HFFc6 (cell line): ENCODE data around the gene THSD4. TPM values are rescaled to one million over a fixed set of nuclear protein-coding genes. Genes with fewer than 3 reads are reported as not detected.

Source experiments
- DNase-seq: peaks from one replicate; pipeline ENCODE4 v3.0.0-alpha.2; 2018
- H3K27ac Mint-ChIP-seq: 2 replicates; pipeline ENCODE4 v1.8.0; 2020; ENCODE audit warnings: mild to moderate bottlenecking, mixed read lengths
- H3K27me3 Mint-ChIP-seq: 2 replicates; pipeline ENCODE4 v1.8.0; 2021; ENCODE audit warnings: mild to moderate bottlenecking, moderate library complexity, mixed read lengths; ENCODE audit not compliant: insufficient read depth
- H3K36me3 Mint-ChIP-seq: 2 replicates; pipeline ENCODE4 v1.8.0; 2021; ENCODE audit warnings: low read depth, mixed read lengths
- H3K4me1 Mint-ChIP-seq: 2 replicates; pipeline ENCODE4 v1.8.0; 2020; ENCODE audit warnings: low read depth, mixed read lengths
- H3K4me3 Mint-ChIP-seq: 2 replicates; pipeline ENCODE4 v1.8.0; 2020; ENCODE audit warnings: mild to moderate bottlenecking, moderate library complexity, mixed read lengths
- H3K9me3 Mint-ChIP-seq: 2 replicates; pipeline ENCODE4 v1.8.0; 2020; ENCODE audit warnings: mild to moderate bottlenecking, mixed read lengths
- total RNA-seq, 6 experiments: library from RNA; stranded (reverse); fragmentation: NEBNext Ultra II Directional; extraction: Animal tissue kit (Norgen Biotek cat#: 25700); gene quantifications; 2 replicates in 1 of 6; 3 replicates in 5 of 6; pipeline ENCODE4 v1.2.3, GENCODE V29; 2021
- TF ChIP-seq, protein P1 (sequence below): fragments of 200-600 bp; sonication (generic); IDR thresholded peaks from 2 replicates; pipeline ENCODE4 v1.5.0; 2021; ENCODE audit warnings: antibody characterized with exemption, mild to moderate bottlenecking

THSD4 gene
- total RNA-seq, 6 experiments from 2014 or later = 32.7 to 39.1 (median 36.4) TPM

DNA sequence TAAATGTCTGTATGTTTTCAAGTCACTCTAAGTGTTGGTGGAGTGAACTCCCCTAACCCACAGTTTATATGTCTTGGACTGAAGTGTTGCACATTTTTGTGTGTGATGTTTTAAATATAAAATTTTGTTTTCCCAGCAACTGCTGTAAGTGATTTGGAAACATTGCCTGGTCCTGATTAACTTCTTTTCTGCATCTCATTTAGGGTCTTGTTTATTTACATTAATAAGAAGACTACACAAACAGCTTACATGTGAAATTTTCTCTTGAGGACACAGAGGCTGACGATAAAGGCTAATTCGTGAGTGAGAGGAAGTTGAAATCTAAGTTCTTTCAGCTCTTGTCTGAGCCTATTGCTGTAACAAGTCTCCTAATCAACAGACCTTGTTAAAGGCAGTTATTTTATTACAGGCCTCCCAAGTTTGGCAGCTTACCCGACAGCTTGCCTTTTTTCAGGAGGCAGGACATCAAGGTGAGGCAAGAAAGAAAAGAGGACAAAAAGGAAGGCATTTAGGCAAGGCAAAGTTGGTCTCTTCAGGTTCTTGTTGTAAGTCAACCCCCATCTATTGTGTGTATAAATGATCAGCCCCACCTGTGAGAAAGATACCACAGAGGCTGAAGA, 517.4 kb downstream of the THSD4 start:
- DNase-seq = no peak
- peaks cover 11% of the 10 kb centered on the region; the same call in 1 of the 2 replicates for H3K36me3 Mint-ChIP-seq

DNA sequence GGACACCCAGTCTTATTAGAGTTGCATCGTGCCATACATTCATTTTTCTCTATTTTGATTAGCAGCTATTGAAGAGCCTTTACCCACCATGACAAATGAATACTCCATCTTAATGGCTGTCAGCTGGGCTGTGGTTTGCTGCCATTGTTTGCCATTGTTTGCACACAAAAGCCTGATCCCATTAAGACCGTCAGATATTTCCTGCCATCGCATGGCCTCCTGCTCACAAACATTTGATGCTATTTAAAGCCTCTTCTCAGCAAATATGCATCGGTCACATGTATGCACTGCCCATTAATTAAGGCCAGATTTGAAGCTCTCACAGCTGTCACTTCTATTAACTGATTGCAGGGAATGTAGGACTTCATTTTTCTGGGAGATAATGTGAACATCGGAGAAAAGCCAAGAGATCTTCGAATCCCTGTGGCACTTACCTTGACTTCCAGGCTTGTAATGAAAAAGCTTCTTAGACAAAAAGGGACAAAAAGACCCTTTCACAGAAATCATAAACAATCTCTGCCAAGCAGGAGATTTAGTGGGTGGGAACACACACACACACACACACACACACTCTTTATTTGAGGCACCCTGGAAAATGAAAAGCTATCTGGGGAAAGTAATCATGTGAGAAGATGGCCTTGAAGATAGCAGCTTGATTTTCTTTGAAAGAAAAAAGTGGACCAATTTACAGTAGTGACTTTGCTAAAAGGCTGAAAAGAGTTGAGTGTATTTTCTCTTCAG, 519.7 kb downstream of the THSD4 start:
- Mint-ChIP-seq H3K27ac (peak overlapping the region; percentile 38), H3K4me1 (peaks cover 21% of the 10 kb centered on the region), H3K36me3 (peaks cover 5% of the 10 kb centered on the region; the same call in 1 of the 2 replicates), H3K27me3 (no peaks in the 10 kb centered on the region; the same call in 1 of the 2 replicates), H3K9me3 (no peaks in the 10 kb centered on the region), H3K4me3 (no peak overlapping the region)
- TF ChIP-seq, protein P1, sequence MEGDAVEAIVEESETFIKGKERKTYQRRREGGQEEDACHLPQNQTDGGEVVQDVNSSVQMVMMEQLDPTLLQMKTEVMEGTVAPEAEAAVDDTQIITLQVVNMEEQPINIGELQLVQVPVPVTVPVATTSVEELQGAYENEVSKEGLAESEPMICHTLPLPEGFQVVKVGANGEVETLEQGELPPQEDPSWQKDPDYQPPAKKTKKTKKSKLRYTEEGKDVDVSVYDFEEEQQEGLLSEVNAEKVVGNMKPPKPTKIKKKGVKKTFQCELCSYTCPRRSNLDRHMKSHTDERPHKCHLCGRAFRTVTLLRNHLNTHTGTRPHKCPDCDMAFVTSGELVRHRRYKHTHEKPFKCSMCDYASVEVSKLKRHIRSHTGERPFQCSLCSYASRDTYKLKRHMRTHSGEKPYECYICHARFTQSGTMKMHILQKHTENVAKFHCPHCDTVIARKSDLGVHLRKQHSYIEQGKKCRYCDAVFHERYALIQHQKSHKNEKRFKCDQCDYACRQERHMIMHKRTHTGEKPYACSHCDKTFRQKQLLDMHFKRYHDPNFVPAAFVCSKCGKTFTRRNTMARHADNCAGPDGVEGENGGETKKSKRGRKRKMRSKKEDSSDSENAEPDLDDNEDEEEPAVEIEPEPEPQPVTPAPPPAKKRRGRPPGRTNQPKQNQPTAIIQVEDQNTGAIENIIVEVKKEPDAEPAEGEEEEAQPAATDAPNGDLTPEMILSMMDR = no peak
- peak; percentile 8 for DNase-seq

More for the DNA sequence above, 517.4 kb downstream of the THSD4 start:
- Mint-ChIP-seq H3K4me3 (no peak overlapping the region), H3K4me1 (peaks cover 20% of the 10 kb centered on the region), H3K9me3 (no peaks in the 10 kb centered on the region), H3K27ac (no peak overlapping the region), H3K27me3 (no peaks in the 10 kb centered on the region; the same call in 1 of the 2 replicates)
- TF ChIP-seq, protein P1 = no peak

DNA sequence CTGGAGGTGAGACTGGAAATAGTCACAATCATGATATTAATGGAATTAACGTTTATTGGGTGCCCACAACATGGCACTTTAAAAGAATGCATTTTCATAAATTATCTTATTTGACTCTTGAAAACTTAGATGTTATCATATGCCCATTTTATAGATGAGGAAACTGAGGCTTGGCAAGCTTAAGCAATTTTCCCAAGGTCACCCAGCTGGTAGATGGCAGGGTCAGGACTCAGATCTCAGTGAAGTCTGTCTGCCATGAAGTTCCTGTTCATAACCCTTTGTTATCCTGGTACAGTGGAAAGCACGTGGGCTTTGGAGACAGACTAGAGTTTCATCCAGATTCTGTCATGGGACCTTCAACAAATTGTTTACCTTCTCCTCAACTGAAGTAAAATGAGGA, 520.5 kb downstream of the THSD4 start:
- H3K36me3 Mint-ChIP-seq = peaks cover 5% of the 10 kb centered on the region; the same call in 1 of the 2 replicates
- peaks cover 21% of the 10 kb centered on the region for H3K4me1 Mint-ChIP-seq
- peak overlapping the region; percentile 38; the same call in 1 of the 2 replicates for H3K27ac Mint-ChIP-seq
- TF ChIP-seq, protein P1 = no peak
- no peak for DNase-seq
- no peak overlapping the region for H3K4me3 Mint-ChIP-seq
- H3K9me3 Mint-ChIP-seq = no peaks in the 10 kb centered on the region
- H3K27me3 Mint-ChIP-seq = no peaks in the 10 kb centered on the region; the same call in 1 of the 2 replicates

DNA sequence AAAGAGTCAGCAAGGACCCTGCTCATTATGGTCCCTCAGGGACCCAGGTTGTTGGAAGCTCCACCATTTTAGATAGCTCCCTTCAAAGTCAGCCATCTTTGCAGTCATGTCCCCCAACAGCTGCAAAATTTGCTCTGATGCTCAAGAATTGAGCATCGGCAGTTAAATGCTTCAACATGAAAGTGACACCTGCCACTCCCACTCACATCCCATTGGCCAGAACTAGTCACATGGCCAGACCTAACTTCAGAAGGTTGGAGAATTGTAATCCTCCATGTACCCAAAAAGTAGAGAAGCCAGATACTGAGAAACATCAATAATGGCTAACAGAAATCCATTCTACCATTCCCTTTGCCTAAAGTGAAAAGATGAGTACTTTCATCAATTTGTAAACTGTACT, 523.6 kb downstream of the THSD4 start:
- 0 out of 2 replicates have a peak, but pooled peaks cover 6% of the 10 kb centered on the region for H3K36me3 Mint-ChIP-seq
- TF ChIP-seq, protein P1 = no peak
- H3K9me3 Mint-ChIP-seq = no peaks in the 10 kb centered on the region
- peaks cover 21% of the 10 kb centered on the region for H3K4me1 Mint-ChIP-seq
- no peak overlapping the region for H3K27ac Mint-ChIP-seq
- no peak overlapping the region for H3K4me3 Mint-ChIP-seq
- no peaks in the 10 kb centered on the region for H3K27me3 Mint-ChIP-seq
- no peak for DNase-seq

DNA sequence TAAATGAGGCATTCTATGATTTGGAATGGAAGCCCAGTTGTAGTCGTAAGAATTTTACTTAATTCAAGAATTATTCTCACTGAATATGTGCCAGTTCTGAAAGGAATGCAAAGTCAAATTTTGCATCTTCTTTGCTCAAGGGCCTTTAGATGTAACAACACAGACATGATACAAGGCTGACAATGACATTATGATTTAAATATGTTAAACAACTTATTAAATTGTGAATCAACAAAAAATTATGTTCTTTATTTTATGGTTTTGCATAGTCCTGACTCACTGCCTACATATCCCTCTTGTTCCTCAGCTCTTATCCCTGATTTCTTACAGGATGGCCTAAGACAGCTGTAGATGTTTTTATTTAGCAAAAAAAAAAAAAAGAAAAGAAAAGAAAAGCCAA, 524.2 kb downstream of the THSD4 start:
- no peaks in the 10 kb centered on the region for H3K27me3 Mint-ChIP-seq
- H3K4me1 Mint-ChIP-seq = peaks cover 17% of the 10 kb centered on the region
- H3K9me3 Mint-ChIP-seq = no peaks in the 10 kb centered on the region
- H3K36me3 Mint-ChIP-seq = 0 out of 2 replicates have a peak, but pooled peaks cover 6% of the 10 kb centered on the region
- no peak overlapping the region for H3K4me3 Mint-ChIP-seq
- no peak for DNase-seq
- TF ChIP-seq, protein P1 = no peak
- H3K27ac Mint-ChIP-seq = no peak overlapping the region
